Measurements from ENCODE around the gene SGSH. TPM values are rescaled to one million over a fixed set of nuclear protein-coding genes. Genes with fewer than 3 reads are reported as not detected.

SGSH gene
- total RNA-seq, 4 donors from 2014 or later, result 15.7 to 34.7 (median 24.7) TPM

GRCh38 chr17:80187090-80187489 lies 33.0 kb downstream of the SGSH start:
- TF ChIP-seq, protein P1, sequence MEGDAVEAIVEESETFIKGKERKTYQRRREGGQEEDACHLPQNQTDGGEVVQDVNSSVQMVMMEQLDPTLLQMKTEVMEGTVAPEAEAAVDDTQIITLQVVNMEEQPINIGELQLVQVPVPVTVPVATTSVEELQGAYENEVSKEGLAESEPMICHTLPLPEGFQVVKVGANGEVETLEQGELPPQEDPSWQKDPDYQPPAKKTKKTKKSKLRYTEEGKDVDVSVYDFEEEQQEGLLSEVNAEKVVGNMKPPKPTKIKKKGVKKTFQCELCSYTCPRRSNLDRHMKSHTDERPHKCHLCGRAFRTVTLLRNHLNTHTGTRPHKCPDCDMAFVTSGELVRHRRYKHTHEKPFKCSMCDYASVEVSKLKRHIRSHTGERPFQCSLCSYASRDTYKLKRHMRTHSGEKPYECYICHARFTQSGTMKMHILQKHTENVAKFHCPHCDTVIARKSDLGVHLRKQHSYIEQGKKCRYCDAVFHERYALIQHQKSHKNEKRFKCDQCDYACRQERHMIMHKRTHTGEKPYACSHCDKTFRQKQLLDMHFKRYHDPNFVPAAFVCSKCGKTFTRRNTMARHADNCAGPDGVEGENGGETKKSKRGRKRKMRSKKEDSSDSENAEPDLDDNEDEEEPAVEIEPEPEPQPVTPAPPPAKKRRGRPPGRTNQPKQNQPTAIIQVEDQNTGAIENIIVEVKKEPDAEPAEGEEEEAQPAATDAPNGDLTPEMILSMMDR (IDR thresholded peaks at IDR 0.05; ENCODE audit: low read depth), result no peak

- TF ChIP-seq, protein P1 (IDR thresholded peaks at IDR 0.05; ENCODE audit: low read depth), result no peak
Measured at GRCh38 chr17:80185968-80186367, 34.2 kb downstream of the SGSH start.

GRCh38 chr17:80184423-80184714 lies 35.8 kb downstream of the SGSH start:
- TF ChIP-seq, protein P1 (IDR thresholded peaks at IDR 0.05; ENCODE audit: low read depth), result no peak

GRCh38 chr17:80183581-80184422 lies 36.3 kb downstream of the SGSH start:
- TF ChIP-seq, protein P1 (IDR thresholded peaks at IDR 0.05; ENCODE audit: low read depth), result no peak

DNA sequence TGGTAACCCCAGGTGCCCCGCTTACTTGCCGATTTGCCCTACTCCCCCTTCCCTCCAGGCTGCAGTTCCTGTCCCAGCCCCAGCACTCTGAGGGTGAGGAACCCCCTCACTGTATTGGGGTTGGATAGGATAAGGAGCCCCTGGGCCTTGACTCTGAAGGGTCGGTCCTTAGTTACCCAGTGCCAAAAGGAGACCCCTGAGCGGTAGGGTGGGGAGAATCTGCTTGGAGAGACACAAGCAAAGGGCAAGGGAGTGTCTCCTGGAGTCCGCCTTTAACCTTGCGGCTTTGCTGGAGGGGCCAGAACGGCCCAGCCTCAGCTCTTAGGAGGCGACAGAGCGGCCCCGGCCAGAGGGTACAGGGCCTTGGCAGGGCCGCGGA lies 37.3 kb downstream of the SGSH start:
- TF ChIP-seq, protein P1 (IDR thresholded peaks at IDR 0.05; ENCODE audit: low read depth), result no peak

DNA sequence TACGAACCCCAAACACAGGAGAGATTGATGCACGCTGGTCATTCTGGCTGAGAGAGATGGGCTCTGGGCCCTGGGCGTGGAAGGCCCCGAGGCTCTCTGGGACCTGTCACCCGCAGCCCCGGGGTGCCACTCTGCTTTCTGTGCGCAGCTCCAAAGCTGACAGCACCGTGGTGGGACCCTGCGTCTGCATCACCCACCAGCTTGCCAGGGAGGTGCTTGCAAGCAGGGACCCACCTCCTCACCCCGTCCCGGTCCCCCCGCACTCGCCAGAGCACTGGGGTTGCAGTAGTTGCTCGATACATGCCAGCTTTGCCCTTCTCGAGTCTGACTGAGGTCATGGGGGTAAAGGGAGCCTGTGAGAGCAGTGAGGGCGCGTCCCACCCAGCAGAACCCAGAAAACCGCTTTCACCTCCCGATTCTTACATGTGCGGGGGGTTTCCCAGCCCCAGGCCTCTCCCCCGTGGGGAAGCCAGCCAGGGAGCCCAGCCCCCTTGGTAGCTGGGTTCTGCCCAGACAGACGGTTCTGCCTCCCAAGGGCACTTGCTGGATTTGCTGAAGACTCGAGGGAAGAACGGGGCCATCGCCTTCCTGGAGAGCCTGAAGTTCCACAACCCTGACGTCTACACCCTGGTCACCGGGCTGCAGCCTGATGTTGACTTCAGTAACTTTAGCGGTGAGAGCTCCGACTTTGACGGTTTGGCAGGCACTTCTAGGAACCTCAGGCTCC lies 37.9 kb downstream of the SGSH start:
- TF ChIP-seq, protein P1 (IDR thresholded peaks at IDR 0.05; ENCODE audit: low read depth), result no peak

DNA sequence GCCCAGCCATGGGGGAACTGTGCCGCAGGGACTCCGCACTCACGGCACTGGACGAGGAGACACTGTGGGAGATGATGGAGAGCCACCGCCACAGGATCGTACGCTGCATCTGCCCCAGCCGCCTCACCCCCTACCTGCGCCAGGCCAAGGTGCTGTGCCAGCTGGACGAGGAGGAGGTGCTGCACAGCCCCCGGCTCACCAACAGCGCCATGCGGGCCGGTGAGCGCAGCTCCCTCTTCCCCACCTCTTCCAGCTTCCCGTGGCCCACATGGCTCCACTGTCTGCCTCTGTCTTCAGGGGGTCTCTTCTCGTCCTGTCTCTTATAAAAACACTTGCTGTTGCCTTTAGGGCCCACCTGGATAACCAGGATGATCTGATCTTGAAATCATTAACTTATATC lies 38.7 kb downstream of the SGSH start:
- TF ChIP-seq, protein P1 (IDR thresholded peaks at IDR 0.05; ENCODE audit: low read depth), result no peak

Measured in subcutaneous adipose tissue (tissue), 4 donors.